Cardiac muscle cell (in vitro differentiated cells and primary cell): ENCODE results near the gene NKX3-2. TPM values are rescaled to one million over a fixed set of nuclear protein-coding genes. Genes with fewer than 3 reads are reported as not detected.

Experiments used
- DNase-seq, 2 donors: peaks; one replicate each; pipeline versions ENCODE4 v3.0.0 to v3.0.0-alpha.2; 2010 to 2017; ENCODE audit warnings: low read depth in 1 of 2, low spot score in 1 of 2
- H3K27ac ChIP-seq: fragments of 200-600 bp; sonication (generic); 2 replicates; pipeline ENCODE4 v1.5.1; 2016
- H3K27me3 ChIP-seq: fragments of 200-600 bp; sonication (generic); 2 replicates; pipeline ENCODE4 v1.6.0; 2016; ENCODE audit warnings: control low read depth
- H3K36me3 ChIP-seq: fragments of 200-600 bp; sonication (generic); 2 replicates; pipeline ENCODE4 v1.5.1; 2016; ENCODE audit warnings: control low read depth
- H3K4me1 ChIP-seq: fragments of 200-600 bp; sonication (generic); 2 replicates; pipeline ENCODE4 v1.8.1; 2017; ENCODE audit warnings: low read depth, mild to moderate bottlenecking, mixed run types
- H3K4me3 ChIP-seq: fragments of 200-600 bp; sonication (generic); 2 replicates; pipeline ENCODE4 v1.5.1; 2016; ENCODE audit warnings: mild to moderate bottlenecking
- H3K9me3 ChIP-seq: fragments of 200-600 bp; sonication (generic); 2 replicates; pipeline ENCODE4 v1.5.1; 2017; ENCODE audit warnings: low read depth, mild to moderate bottlenecking, control low read depth
- CTCF ChIP-seq: IDR thresholded peaks from 2 replicates; pipeline ENCODE4 v1.5.1; 2012; ENCODE audit warnings: low read depth, mild to moderate bottlenecking, low read length
- polyA plus RNA-seq: library from polyadenylated mRNA; unstranded; fragments of >200 nt; fragmentation: Nextera tagmentation; extraction: Ambion mirVana; gene quantifications from 2 replicates; pipeline ENCODE4 v1.2.1, GENCODE V29; 2016
- total RNA-seq: library from RNA; depleted of rRNA; stranded (reverse); fragments of >200 nt; gene quantifications from 2 replicates; pipeline ENCODE4 v1.2.3, GENCODE V29; 2016

The NKX3-2 gene
- total RNA-seq (0.39 and 0.45 TPM in 2 replicates), polyA plus RNA-seq (not detected in 2 replicates)

- no peaks in the 10 kb centered on the region for H3K9me3 ChIP-seq
- H3K4me1 ChIP-seq: peaks cover 6% of the 10 kb centered on the region
- DNase-seq: peak; percentile 34 to 76
- no peak within 1 kb of the TSS for H3K27ac ChIP-seq
- H3K36me3 ChIP-seq: no peaks in the 10 kb centered on the region
- TF ChIP-seq CTCF: no peak
- peaks cover 95% of the 10 kb centered on the region for H3K27me3 ChIP-seq
- peak within 1 kb of the TSS; percentile 85 for H3K4me3 ChIP-seq
Measured at GRCh38 chr4:13543839-13544605, at the start of gene NKX3-2. NKX3-2 (minus strand) TSS chr4:13544508; CDS start chr4:13544414, 94 bp downstream.

- no peak overlapping the region for H3K4me3 ChIP-seq
- no peaks in the 10 kb centered on the region for H3K4me1 ChIP-seq
- H3K36me3 ChIP-seq: peaks cover 77% of the 10 kb centered on the region
- H3K27me3 ChIP-seq: no peaks in the 10 kb centered on the region
- TF ChIP-seq CTCF: no peak
- DNase-seq: no peak
- H3K9me3 ChIP-seq: no peaks in the 10 kb centered on the region
- H3K27ac ChIP-seq: no peak overlapping the region
Measured at GRCh38 chr4:13592220-13592619, 47.9 kb upstream of the NKX3-2 start.

GRCh38 chr4:13590766-13591165, 46.5 kb upstream of the NKX3-2 start:
- Histone ChIP-seq H3K4me1 (no peaks in the 10 kb centered on the region), H3K27me3 (no peaks in the 10 kb centered on the region), H3K36me3 (peaks cover 77% of the 10 kb centered on the region), H3K27ac (no peak overlapping the region), H3K4me3 (no peak overlapping the region), H3K9me3 (no peaks in the 10 kb centered on the region)
- DNase-seq: no peak
- no peak for TF ChIP-seq CTCF

- Histone ChIP-seq H3K9me3 (no peaks in the 10 kb centered on the region), H3K4me1 (no peaks in the 10 kb centered on the region), H3K27ac (no peak overlapping the region), H3K36me3 (peaks cover 65% of the 10 kb centered on the region), H3K4me3 (no peak overlapping the region), H3K27me3 (no peaks in the 10 kb centered on the region)
- no peak for DNase-seq
- TF ChIP-seq CTCF: no peak
Measured at GRCh38 chr4:13588954-13589353, 44.6 kb upstream of the NKX3-2 start.

- TF ChIP-seq CTCF: no peak
- Histone ChIP-seq H3K4me1 (no peaks in the 10 kb centered on the region), H3K4me3 (no peak overlapping the region), H3K27ac (no peak overlapping the region), H3K27me3 (no peaks in the 10 kb centered on the region), H3K9me3 (no peaks in the 10 kb centered on the region), H3K36me3 (peaks cover 72% of the 10 kb centered on the region)
- no peak for DNase-seq
Measured at GRCh38 chr4:13584481-13584880, 40.2 kb upstream of the NKX3-2 start.
